ENCODE results near the gene SP140. TPM values are rescaled to one million over a fixed set of nuclear protein-coding genes. Genes with fewer than 3 reads are reported as not detected.

Gene SP140
- total RNA-seq, 2 donors from 2014 or later = 0.51 TPM; not detected in 1

- 45% methylated on average over 2 of the region's 2 CpGs for WGBS
- H3K4me3 ChIP-seq = no peak overlapping the region
- DNase-seq (ENCODE audit: low spot score) = no peak
These were observed 7.1 kb upstream of the SP140 start for GRCh38 chr2:230218421-230218820.

GRCh38 chr2:230219419-230220331 lies 5.9 kb upstream of the SP140 start, which contains the start of gene SP110:
TSS of gene SP110 (minus strand) at chr2:230219984. CDS start at chr2:230216927, 3,057 bp downstream.
- peak; percentile 88 for TF ChIP-seq POLR2AphosphoS5 (IDR thresholded peaks at IDR 0.05)
- TF ChIP-seq CTCF (IDR thresholded peaks at IDR 0.05) = peak in 1 of 4 experiments; percentile 8
- TF ChIP-seq POLR2A (IDR thresholded peaks at IDR 0.05) = peak; percentile 18
- peak; percentile 92 for DNase-seq (ENCODE audit: low spot score)
- no peaks in the 10 kb centered on the region for H3K9me3 ChIP-seq
- H3K36me3 ChIP-seq = no peaks in the 10 kb centered on the region
- peaks cover 2% of the 10 kb centered on the region for H3K4me1 ChIP-seq (replicated peaks)
- WGBS = 1% methylated on average over 19 of the region's 19 CpGs
- H3K27me3 ChIP-seq (replicated peaks; ENCODE audit: insufficient read depth) = no peaks in the 10 kb centered on the region
- H3K4me3 ChIP-seq = peak within 1 kb of the TSS; percentile 43 to 51
- intact Hi-C loops (cut with DNase I) = no loop called here
- peak within 1 kb of the TSS; percentile 78 to 79 for H3K27ac ChIP-seq

More at GRCh38 chr2:230218421-230218820, 7.1 kb upstream of the SP140 start:
- H3K4me1 ChIP-seq (replicated peaks) = peaks cover 2% of the 10 kb centered on the region
- intact Hi-C loops (cut with DNase I) = no loop called here
- peak overlapping the region in 1 of 2 donors; percentile 6 for H3K27ac ChIP-seq
- TF ChIP-seq CTCF (IDR thresholded peaks at IDR 0.05) = no peak
- TF ChIP-seq POLR2A (IDR thresholded peaks at IDR 0.05) = no peak
- no peak for TF ChIP-seq POLR2AphosphoS5 (IDR thresholded peaks at IDR 0.05)
- H3K36me3 ChIP-seq = no peaks in the 10 kb centered on the region
- H3K27me3 ChIP-seq (replicated peaks; ENCODE audit: insufficient read depth) = no peaks in the 10 kb centered on the region
- no peaks in the 10 kb centered on the region for H3K9me3 ChIP-seq

- intact Hi-C loops (cut with DNase I) = no loop called here
- H3K4me3 ChIP-seq = peak overlapping the region; percentile 43 to 51
- H3K4me1 ChIP-seq (replicated peaks) = peaks cover 2% of the 10 kb centered on the region
- H3K9me3 ChIP-seq = no peaks in the 10 kb centered on the region
- 100% methylated on average over 1 of the region's 1 CpG for WGBS
- no peak for TF ChIP-seq CTCF (IDR thresholded peaks at IDR 0.05)
- no peak for TF ChIP-seq POLR2A (IDR thresholded peaks at IDR 0.05)
- TF ChIP-seq POLR2AphosphoS5 (IDR thresholded peaks at IDR 0.05) = no peak
- H3K27me3 ChIP-seq (replicated peaks; ENCODE audit: insufficient read depth) = no peaks in the 10 kb centered on the region
- peak overlapping the region; percentile 78 to 79 for H3K27ac ChIP-seq
- DNase-seq (ENCODE audit: low spot score) = no peak
- no peaks in the 10 kb centered on the region for H3K36me3 ChIP-seq
These were observed 5.1 kb upstream of the SP140 start for GRCh38 chr2:230220347-230220969.

GRCh38 chr2:230221493-230221892 lies 4.0 kb upstream of the SP140 start:
- Histone ChIP-seq H3K4me1 (replicated peaks) (peaks cover 2% of the 10 kb centered on the region), H3K27ac (no peak overlapping the region), H3K4me3 (no peak overlapping the region), H3K27me3 (replicated peaks; ENCODE audit: insufficient read depth) (no peaks in the 10 kb centered on the region), H3K36me3 (no peaks in the 10 kb centered on the region), H3K9me3 (no peaks in the 10 kb centered on the region)
- WGBS = 96% methylated on average over 4 of the region's 4 CpGs
- no peak for TF ChIP-seq CTCF (IDR thresholded peaks at IDR 0.05)
- no peak for TF ChIP-seq POLR2A (IDR thresholded peaks at IDR 0.05)
- TF ChIP-seq POLR2AphosphoS5 (IDR thresholded peaks at IDR 0.05) = no peak
- intact Hi-C loops (cut with DNase I) = no loop called here
- no peak for DNase-seq (ENCODE audit: low spot score)
